GM12875 (cell line): ENCODE data around the gene SLC17A7.

ENCODE experiments used
- H3K4me3 ChIP-seq: one replicate; pipeline ENCODE4 v1.5.1; 2011; ENCODE audit warnings: low read depth, low read length, control low read depth
- CTCF ChIP-seq: IDR thresholded peaks from 2 replicates; pipeline ENCODE4 v1.5.1; 2011; ENCODE audit warnings: low read depth, mild to moderate bottlenecking, control low read depth, inconsistent platforms, low read length, moderate library complexity, borderline replicate concordance; ENCODE audit not compliant: insufficient read depth

Gene SLC17A7

DNA sequence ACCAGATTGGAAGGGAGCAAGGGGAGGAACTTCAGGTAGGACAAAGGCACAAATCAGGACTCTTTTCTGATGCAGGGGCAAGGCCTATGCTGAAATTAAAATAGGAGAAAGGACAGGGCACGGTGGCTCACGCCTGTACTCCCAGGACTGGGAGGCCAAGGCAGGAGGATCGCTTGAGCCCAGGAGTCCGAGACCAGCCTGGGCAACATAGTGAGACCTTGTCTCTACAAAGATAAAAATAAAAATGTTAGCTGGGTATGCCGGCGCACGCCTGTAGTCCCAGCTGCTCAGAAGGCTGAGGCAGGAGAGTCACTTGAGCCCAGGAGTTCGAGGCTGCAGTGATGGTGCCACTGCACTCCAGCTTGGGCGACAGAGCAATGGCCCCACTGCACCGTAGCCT is 5.7 kb downstream of the SLC17A7 start:
- H3K4me3 ChIP-seq = no peak overlapping the region

DNA sequence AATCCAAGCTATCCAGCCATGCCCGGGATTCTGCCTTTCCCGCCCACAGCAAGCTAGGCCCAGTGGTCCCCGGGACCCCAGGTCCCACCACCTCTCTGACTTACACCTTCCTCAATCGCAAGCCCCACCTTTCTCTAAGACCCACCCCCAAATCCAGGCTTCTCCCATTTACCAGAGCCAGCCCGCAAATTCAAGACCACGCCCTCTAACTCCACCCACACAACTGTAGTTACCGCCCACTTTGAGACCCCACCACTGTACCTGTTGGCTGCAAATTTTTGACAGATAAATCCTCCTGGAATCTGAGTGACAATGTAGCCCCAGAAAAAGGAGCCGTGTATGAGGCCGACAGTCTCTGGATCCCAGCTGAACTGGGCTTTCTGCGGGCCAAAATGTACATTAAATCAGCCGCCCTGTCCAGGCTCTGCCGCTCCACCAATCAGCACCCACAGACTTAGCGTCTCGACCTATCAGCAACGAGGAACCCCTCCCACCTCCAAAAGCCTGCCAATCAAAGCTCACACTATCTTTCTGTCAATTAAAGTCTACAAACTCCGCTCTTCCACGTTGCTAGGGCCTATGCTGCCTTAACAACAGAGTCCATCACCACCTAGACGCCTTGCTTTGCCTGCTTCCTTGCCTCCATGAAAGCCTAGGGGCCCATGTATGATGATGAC is 6.3 kb downstream of the SLC17A7 start:
- no peak overlapping the region for H3K4me3 ChIP-seq
- TF ChIP-seq CTCF = no peak

More for the DNA sequence above, 5.7 kb downstream of the SLC17A7 start:
- no peak for TF ChIP-seq CTCF

GRCh38 chr19:49433240-49433901 is 8.0 kb downstream of the SLC17A7 start:
- TF ChIP-seq CTCF = no peak
- no peak overlapping the region for H3K4me3 ChIP-seq

GRCh38 chr19:49432141-49433073 is 8.9 kb downstream of the SLC17A7 start:
- TF ChIP-seq CTCF = no peak
- no peak overlapping the region for H3K4me3 ChIP-seq

GRCh38 chr19:49431330-49431749 is 10.0 kb downstream of the SLC17A7 start:
- no peak for TF ChIP-seq CTCF
- H3K4me3 ChIP-seq = no peak overlapping the region

- H3K4me3 ChIP-seq = no peak overlapping the region
- TF ChIP-seq CTCF = peak; percentile 54
These were observed 10.5 kb downstream of the SLC17A7 start for GRCh38 chr19:49430678-49431329.
